Liver (tissue), 9 donors: ENCODE results near the gene LEMD3. TPM values are rescaled to one million over a fixed set of nuclear protein-coding genes. Genes with fewer than 3 reads are reported as not detected.
A peak's percentile ranks its signal among the peaks of the same experiment; 100 is the strongest.

Experiments
- DNase-seq: peaks from one replicate; pipeline ENCODE4 v3.0.0-alpha.2; 2017; ENCODE audit warnings: low spot score
- H3K27ac ChIP-seq, 2 donors: one replicate each; pipeline ENCODE4 v1.7.0; 2013; ENCODE audit warnings: inconsistent platforms in 2 of 2, low read length in 2 of 2, control low read depth in 1 of 2, low read depth in 1 of 2, mild to moderate bottlenecking in 1 of 2
- H3K27me3 ChIP-seq, 4 donors: one replicate each; pipeline versions ENCODE4 v1.6.1 to v1.7.0; 2013; ENCODE audit warnings: low read length in 3 of 4, inconsistent platforms in 1 of 4, mild to moderate bottlenecking in 1 of 4, moderate library complexity in 1 of 4; ENCODE audit not compliant: control insufficient read depth in 4 of 4, insufficient read depth in 4 of 4
- H3K36me3 ChIP-seq, 4 donors: one replicate each; pipeline versions ENCODE4 v1.6.1 to v1.7.0; 2013; ENCODE audit warnings: low read length in 3 of 4, mild to moderate bottlenecking in 3 of 4, low read depth in 1 of 4, moderate library complexity in 1 of 4; ENCODE audit not compliant: control insufficient read depth in 4 of 4, insufficient read depth in 3 of 4
- H3K4me1 ChIP-seq, 4 donors: one replicate each; pipeline versions ENCODE4 v1.6.1 to v1.7.0; 2013; ENCODE audit warnings: low read length in 3 of 4, mild to moderate bottlenecking in 3 of 4, moderate library complexity in 1 of 4; ENCODE audit not compliant: control insufficient read depth in 4 of 4, insufficient read depth in 4 of 4
- H3K4me3 ChIP-seq, 3 donors: one replicate each; pipeline versions ENCODE4 v1.6.1 to v1.7.0; 2013; ENCODE audit warnings: low read length in 3 of 3, control low read depth in 1 of 3, low read depth in 1 of 3, mild to moderate bottlenecking in 1 of 3
- H3K9ac ChIP-seq, 2 donors: one replicate each; pipeline ENCODE4 v1.7.0; 2013; ENCODE audit warnings: low read length in 2 of 2, mild to moderate bottlenecking in 2 of 2, moderate library complexity in 2 of 2, control low read depth in 1 of 2, low read depth in 1 of 2
- H3K9me3 ChIP-seq, 4 donors: one replicate each; pipeline versions ENCODE4 v1.6.1 to v1.7.0; 2013; ENCODE audit warnings: low read length in 3 of 4; ENCODE audit not compliant: control insufficient read depth in 4 of 4
- ATF3 ChIP-seq: IDR thresholded peaks from 2 replicates; pipeline ENCODE4 v1.6.1; 2016; ENCODE audit warnings: antibody characterized with exemption
- CTCF ChIP-seq: fragments of 150-350 bp; IDR thresholded peaks from 2 replicates; pipeline ENCODE4 v1.5.1; 2017; ENCODE audit warnings: improper control_type of control experiment, low read depth, low read length; ENCODE audit not compliant: missing input control
- EGR1 ChIP-seq, 2 donors: IDR thresholded peaks; 2 replicates each; pipeline ENCODE4 v1.6.1; 2016 to 2018; ENCODE audit warnings: antibody characterized with exemption in 2 of 2, low read depth in 2 of 2
- FOXA1 ChIP-seq: IDR thresholded peaks from 2 replicates; pipeline ENCODE4 v1.6.1; 2016; ENCODE audit warnings: antibody characterized with exemption
- FOXA2 ChIP-seq: IDR thresholded peaks from 2 replicates; pipeline ENCODE4 v1.6.1; 2016; ENCODE audit warnings: antibody characterized with exemption
- GABPA ChIP-seq, 2 donors: IDR thresholded peaks in 1 of 2; conservative IDR thresholded peaks in 1 of 2; 2 replicates each; pipeline ENCODE4 v1.6.1; 2016; ENCODE audit warnings: antibody characterized with exemption in 2 of 2, mild to moderate bottlenecking in 1 of 2, moderate library complexity in 1 of 2
- HNF4A ChIP-seq, 2 donors: conservative IDR thresholded peaks; 2 replicates each; pipeline ENCODE4 v1.6.1; 2016; ENCODE audit warnings: antibody characterized with exemption in 2 of 2, mild to moderate bottlenecking in 2 of 2
- HNF4G ChIP-seq: IDR thresholded peaks from 2 replicates; pipeline ENCODE4 v1.6.1; 2016; ENCODE audit warnings: antibody characterized with exemption
- JUND ChIP-seq, 2 donors: IDR thresholded peaks; 2 replicates each; pipeline ENCODE4 v1.6.1; 2016; ENCODE audit warnings: antibody characterized with exemption in 2 of 2
- MAX ChIP-seq: IDR thresholded peaks from 2 replicates; pipeline ENCODE4 v1.6.1; 2016; ENCODE audit warnings: antibody characterized with exemption
- RAD21 ChIP-seq, 2 donors: IDR thresholded peaks; 2 replicates each; pipeline ENCODE4 v1.6.1; 2016; ENCODE audit warnings: antibody characterized with exemption in 2 of 2, mild to moderate bottlenecking in 2 of 2
- REST ChIP-seq: IDR thresholded peaks from 2 replicates; pipeline ENCODE4 v1.6.1; 2016; ENCODE audit warnings: antibody characterized with exemption, mild to moderate bottlenecking
- RXRA ChIP-seq, 2 donors: IDR thresholded peaks; 2 replicates each; pipeline ENCODE4 v1.6.1; 2017 to 2018; ENCODE audit warnings: antibody characterized with exemption in 2 of 2, mild to moderate bottlenecking in 1 of 2
- TAF1 ChIP-seq: conservative IDR thresholded peaks from 2 replicates; pipeline ENCODE4 v1.6.1; 2016; ENCODE audit warnings: antibody characterized with exemption, mild to moderate bottlenecking
- YY1 ChIP-seq: IDR thresholded peaks from 2 replicates; pipeline ENCODE4 v1.6.1; 2016; ENCODE audit warnings: antibody characterized with exemption, mild to moderate bottlenecking
- ZBTB33 ChIP-seq: IDR thresholded peaks from 2 replicates; pipeline ENCODE4 v1.6.1; 2016; ENCODE audit warnings: antibody characterized with exemption
- WGBS: extraction: QIAGEN DNeasy Blood & Tissue Kit; methylation state at CpG from one replicate; pipeline ENCODE4 v1.1.7; 2013; 5-methylcytosine and 5-hydroxymethylcytosine counted together
- polyA plus RNA-seq, 2 donors: library from polyadenylated mRNA; stranded (reverse) in 1 of 2; unstranded in 1 of 2; fragments of 200-250 nt in 1 of 2; fragments of >200 nt in 1 of 2; fragmentation: Nextera tagmentation in 1 of 2; extraction: Ambion mirVana in 1 of 2; gene quantifications; one replicate each; pipeline versions ENCODE4 v1.2.1 to v1.2.3, GENCODE V29; 2013 to 2015
- total RNA-seq, 2 donors: library from RNA; depleted of rRNA; stranded (reverse); fragments of >200 nt; gene quantifications; one replicate each; pipeline ENCODE4 v1.2.3, GENCODE V29; 2014
- donor health status: healthy.
- donor health status: healthy.
- donor health status: healthy.
- donor health status: healthy.
- donor health status: healthy.

LEMD3 gene
- total and polyA plus RNA-seq, 4 donors: 3.5 to 19.5 (median 11.3) TPM

GRCh38 chr12:65182012-65182739 is 12.8 kb downstream of the LEMD3 start (continued):
- peak; percentile 51 for TF ChIP-seq MAX
- no peak for TF ChIP-seq FOXA1
- TF ChIP-seq FOXA2: peak; percentile 3
- peak in 1 of 2 donors; percentile 62 for TF ChIP-seq JUND (IDR thresholded peaks at IDR 0.05)
- peak; percentile 50 for TF ChIP-seq YY1
- no peak for TF ChIP-seq CTCF
- TF ChIP-seq GABPA (IDR thresholded peaks at IDR 0.05 in 1 of 2, conservative IDR thresholded peaks at IDR 0.05 in 1 of 2): peak in 1 of 2 donors; percentile 50
- TF ChIP-seq RAD21 (IDR thresholded peaks at IDR 0.05): peak in 1 of 2 donors; percentile 18
- peak; percentile 12 for TF ChIP-seq HNF4G

- peaks cover 7 to 39% (median 34%) of the 10 kb centered on the region in 4 donors for H3K4me1 ChIP-seq
- H3K27me3 ChIP-seq: no peaks in the 10 kb centered on the region
- WGBS: 86% methylated on average over 5 of the region's 5 CpGs
- no peak for TF ChIP-seq TAF1
- TF ChIP-seq EGR1 (IDR thresholded peaks at IDR 0.05; ENCODE audit: low read depth in 2 of 2): no peak
- TF ChIP-seq HNF4G: no peak
- no peak for TF ChIP-seq ATF3
- no peak for TF ChIP-seq GABPA (IDR thresholded peaks at IDR 0.05 in 1 of 2, conservative IDR thresholded peaks at IDR 0.05 in 1 of 2)
- no peak for TF ChIP-seq YY1
- TF ChIP-seq MAX: no peak
- no peak overlapping the region for H3K9ac ChIP-seq
- no peak for DNase-seq
- H3K4me3 ChIP-seq: no peak overlapping the region
- no peaks in the 10 kb centered on the region for H3K36me3 ChIP-seq
- H3K27ac ChIP-seq: no peak overlapping the region
- H3K9me3 ChIP-seq: no peaks in the 10 kb centered on the region
These were observed 14.9 kb downstream of the LEMD3 start for GRCh38 chr12:65184176-65184857.

GRCh38 chr12:65184858-65185229 is 15.5 kb downstream of the LEMD3 start:
- Histone ChIP-seq H3K27me3 (no peaks in the 10 kb centered on the region), H3K9me3 (no peaks in the 10 kb centered on the region), H3K9ac (no peak overlapping the region), H3K27ac (no peak overlapping the region), H3K4me3 (no peak overlapping the region), H3K4me1 (peaks cover 7 to 39% (median 34%) of the 10 kb centered on the region in 4 donors), H3K36me3 (no peaks in the 10 kb centered on the region)
- no peak for DNase-seq
- TF ChIP-seq TAF1 (no peak), RXRA (IDR thresholded peaks at IDR 0.05) (no peak), EGR1 (IDR thresholded peaks at IDR 0.05; ENCODE audit: low read depth in 2 of 2) (no peak), FOXA1 (no peak), ZBTB33 (no peak), HNF4A (conservative IDR thresholded peaks at IDR 0.05) (no peak), JUND (IDR thresholded peaks at IDR 0.05) (no peak), YY1 (no peak), FOXA2 (no peak), RAD21 (IDR thresholded peaks at IDR 0.05) (no peak), REST (no peak), MAX (no peak), CTCF (no peak)
- WGBS: 94% methylated on average over 1 of the region's 1 CpG
